ENCODE data around the gene MCTP1. TPM values are rescaled to one million over a fixed set of nuclear protein-coding genes. Genes with fewer than 3 reads are reported as not detected.

The MCTP1 gene
- total and polyA plus RNA-seq, 2 of the 8 experiments (the other 6 are each of a cell fraction or from before 2014, with no cell fraction given), result 0.56 to 3.4 TPM

DNA sequence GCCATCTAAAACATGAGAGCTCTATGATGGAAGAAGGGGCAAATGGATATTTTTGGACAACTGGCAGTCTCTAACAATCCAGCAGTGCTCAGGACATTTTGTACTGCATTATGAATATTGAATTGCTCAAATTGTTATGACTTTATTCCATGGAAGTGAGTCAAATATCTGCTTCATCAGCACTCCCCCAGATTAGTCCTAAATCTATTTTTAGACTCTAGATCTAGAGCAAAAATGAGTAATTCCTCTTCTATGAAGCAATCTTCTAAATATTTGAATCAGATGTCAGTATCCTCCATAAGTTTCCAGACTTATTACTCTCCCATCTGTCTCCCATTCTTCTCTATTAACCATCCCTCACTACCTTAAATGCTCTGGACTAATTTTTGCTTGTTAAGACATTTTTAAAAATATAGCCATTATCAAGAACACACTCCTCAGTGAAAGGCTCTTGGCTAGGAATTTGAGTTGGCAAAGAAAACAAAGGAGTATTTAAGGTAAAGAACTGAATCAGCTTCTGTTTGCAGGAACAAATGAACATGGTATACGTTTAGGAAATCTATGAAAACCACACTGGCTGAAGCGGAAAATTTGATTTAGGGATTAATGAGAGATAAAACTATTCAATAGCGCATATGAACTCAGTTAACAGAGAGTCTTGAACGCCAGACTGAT, 300.9 kb downstream of the MCTP1 start:
- Histone ChIP-seq H3K23ac (ENCODE audit: insufficient read length) (no peak overlapping the region), H2AFZ (ENCODE audit: low read length) (no peak overlapping the region), H3K79me2 (ENCODE audit: control insufficient read depth in 1 of 2, insufficient read depth in 2 of 2, low read length in 2 of 2) (no peaks in the 10 kb centered on the region), H3K4ac (replicated peaks; ENCODE audit: insufficient read length, low read depth, low read length) (no peak overlapping the region), H3K4me3 (ENCODE audit: extremely low read depth in 1 of 4, insufficient read depth in 2 of 4, low read depth in 3 of 4, low read length in 4 of 4) (no peak overlapping the region), H3K4me2 (ENCODE audit: insufficient read depth in 1 of 2, low read depth in 2 of 2, low read length in 2 of 2) (no peak overlapping the region), H3K9ac (replicated peaks in 1 of 4; ENCODE audit: extremely low read depth in 1 of 4, low read depth in 3 of 4, low read length in 3 of 4) (no peak overlapping the region), H3K79me1 (ENCODE audit: low read depth, low read length) (no peaks in the 10 kb centered on the region), H2AK5ac (ENCODE audit: low read depth, low read length) (no peak overlapping the region), H4K5ac (ENCODE audit: insufficient read length, low read depth, low read length) (no peak overlapping the region), H3K27me3 (replicated peaks in 1 of 4; ENCODE audit: control insufficient read depth in 3 of 4, extremely low read depth in 1 of 4, insufficient read depth in 3 of 4, low read length in 3 of 4) (no peaks in the 10 kb centered on the region), H2BK20ac (ENCODE audit: low read length) (no peak overlapping the region), H2BK120ac (replicated peaks; ENCODE audit: low read depth, low read length) (no peak overlapping the region), H3K18ac (ENCODE audit: extremely low read depth, low read length) (no peak overlapping the region), H4K8ac (ENCODE audit: extremely low read depth, insufficient read depth, low read length) (no peak overlapping the region), H3K23me2 (ENCODE audit: low read depth, low read length) (no peaks in the 10 kb centered on the region), H3K14ac (ENCODE audit: insufficient read length) (no peak overlapping the region), H3K4me1 (replicated peaks in 1 of 4; ENCODE audit: control insufficient read depth in 3 of 4, insufficient read depth in 4 of 4, low read length in 3 of 4) (no peaks in the 10 kb centered on the region), H3K36me3 (ENCODE audit: control insufficient read depth in 2 of 4, insufficient read depth in 4 of 4, low read length in 3 of 4) (no peaks in the 10 kb centered on the region), H4K20me1 (replicated peaks in 1 of 2; ENCODE audit: control insufficient read depth in 1 of 2, insufficient read depth in 2 of 2, low read length in 2 of 2) (no peaks in the 10 kb centered on the region), H2BK5ac (ENCODE audit: low read depth, low read length) (no peak overlapping the region), H3K9me3 (ENCODE audit: insufficient read depth in 2 of 2, low read depth in 1 of 2, low read length in 1 of 2) (no peaks in the 10 kb centered on the region), H2BK15ac (ENCODE audit: low read length) (no peak overlapping the region), H4K91ac (replicated peaks; ENCODE audit: insufficient read length, low read length) (no peak overlapping the region), H2BK12ac (ENCODE audit: low read depth, low read length) (no peak overlapping the region), H3K56ac (replicated peaks; ENCODE audit: insufficient read length, low read depth, low read length) (no peak overlapping the region), H3K27ac (ENCODE audit: low read depth, low read length) (no peak overlapping the region)
- FAIRE-seq (no peak), DNase-seq (ENCODE audit: low read depth in 1 of 2, low spot score in 2 of 2) (no peak)
- ChIA-PET CTCF (ENCODE audit: partially characterized antibody) (interaction anchor here (2.3 kb wide), 1 partner anchor 14 kb away, joined by 7 read pairs; no protein-coding TSS in a partner anchor), POLR2A (ENCODE audit: partially characterized antibody) (interaction anchor here (0.6 kb wide), 1 partner anchor 26 kb away, joined by 3 read pairs; no protein-coding TSS in a partner anchor)
- 55% methylated on average over 4 of the region's 4 CpGs; no CpG with 5 or more reads in 1 of the 2 experiments for WGBS, 2 experiments (ENCODE audit: extremely low coverage in 1 of 2, insufficient coverage in 1 of 2, insufficient read length in 1 of 2, insufficient replicate concordance in 2 of 2, low coverage in 1 of 2, low lambda C conversion rate in 2 of 2, missing lambda C conversion rate in 1 of 2)
- TF ChIP-seq RFX5 (IDR thresholded peaks at IDR 0.05; ENCODE audit: borderline replicate concordance, low read depth, low read length), result no peak

All from H1 (cell line).